Right lobe of liver (tissue), 4 donors: ENCODE data around the gene VAV2.

Source experiments
- CTCF ChIP-seq, 4 donors: fragments of 200-600 bp in 3 of 4; fragments of 450-650 bp in 1 of 4; IDR thresholded peaks; one replicate each; pipeline versions ENCODE4 v1.5.1 to v1.8.0; 2016 to 2022; ENCODE audit warnings: antibody characterized with exemption in 4 of 4, mild to moderate bottlenecking in 2 of 4
- POLR2A ChIP-seq: fragments of 450-650 bp; IDR thresholded peaks from one replicate; pipeline ENCODE4 v1.6.1; 2017; ENCODE audit warnings: antibody characterized with exemption, mild to moderate bottlenecking
- donor health status: DM: no; HTN: no; CAD: no.
- donor health status: DM: no; HTN: no; CAD: no.
- donor health status: DM: no; HTN: yes; CAD: no.

DNA sequence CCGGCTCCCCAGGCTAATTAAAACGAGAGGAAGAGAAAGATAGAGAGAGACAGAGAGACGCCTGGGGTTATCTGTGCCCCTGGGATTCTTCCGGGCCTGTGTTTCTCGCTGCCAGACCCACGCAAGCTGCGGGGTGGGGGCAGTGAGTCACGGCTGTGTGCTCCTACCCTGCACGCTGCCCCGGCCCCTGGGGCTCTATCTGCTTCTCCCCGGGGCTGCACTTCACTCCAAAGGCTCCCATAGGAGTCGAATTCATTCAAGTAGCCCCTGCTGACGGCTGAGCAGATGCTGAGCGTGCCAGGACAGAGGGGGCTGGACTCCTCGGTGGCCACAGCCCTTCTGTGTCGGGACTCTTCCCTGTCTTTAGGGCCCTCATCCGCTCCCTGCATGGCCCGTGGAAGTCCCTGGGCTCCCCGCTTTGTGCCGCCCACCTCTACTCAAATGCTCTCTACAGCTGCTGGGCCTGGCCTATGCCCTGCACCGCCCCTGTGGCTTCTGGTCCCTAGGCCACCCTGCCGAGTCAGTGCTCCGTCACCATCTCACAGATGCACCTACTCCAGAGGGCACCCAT lies 276.7 kb downstream of the VAV2 start:
- TF ChIP-seq POLR2A (no peak), CTCF (IDR thresholded peaks at IDR 0.05) (no peak)
